Brain microvascular endothelial cell (primary cell): ENCODE measurements around the gene HIVEP3.

Experiments used
- DNase-seq: peaks from one replicate; pipeline ENCODE4 v3.0.0-alpha.2; 2020
- H3K27ac ChIP-seq: fragments of 250-450 bp; sonication (Bioruptor Pico); 2 replicates; pipeline ENCODE4 v1.5.1; 2020; ENCODE audit warnings: mild to moderate bottlenecking, moderate library complexity
- H3K27me3 ChIP-seq: fragments of 250-450 bp; sonication (Bioruptor Pico); replicated peaks from 2 replicates; pipeline ENCODE4 v1.5.1; 2020; ENCODE audit warnings: mild to moderate bottlenecking
- H3K36me3 ChIP-seq: fragments of 250-450 bp; sonication (Bioruptor Pico); replicated peaks from 2 replicates; pipeline ENCODE4 v1.5.1; 2020; ENCODE audit warnings: mild to moderate bottlenecking
- H3K4me3 ChIP-seq: 2 replicates; pipeline ENCODE4 v1.5.1; 2011; ENCODE audit warnings: low read depth, mild to moderate bottlenecking, control low read depth, low read length, moderate library complexity
- in situ Hi-C: cut with HindIII; loops from 2 replicates; pipeline ENCODE4 v1.10.0; 2017; ENCODE audit warnings: low sequenced_read_pairs, low pct_ligation_motif_present
- TF ChIP-seq, protein P1 (sequence below): IDR thresholded peaks from 2 replicates; pipeline ENCODE4 v1.5.1; 2011; ENCODE audit warnings: low read depth, mild to moderate bottlenecking, moderate library complexity, low read length, control low read depth, inconsistent platforms; ENCODE audit errors: missing control alignments

Gene HIVEP3

GRCh38 chr1:41844781-41845272 lies 73.9 kb downstream of the HIVEP3 start:
- no peak overlapping the region for H3K27ac ChIP-seq
- no peaks in the 10 kb centered on the region for H3K36me3 ChIP-seq
- no peaks in the 10 kb centered on the region for H3K27me3 ChIP-seq
- no peak overlapping the region for H3K4me3 ChIP-seq
- TF ChIP-seq, protein P1, sequence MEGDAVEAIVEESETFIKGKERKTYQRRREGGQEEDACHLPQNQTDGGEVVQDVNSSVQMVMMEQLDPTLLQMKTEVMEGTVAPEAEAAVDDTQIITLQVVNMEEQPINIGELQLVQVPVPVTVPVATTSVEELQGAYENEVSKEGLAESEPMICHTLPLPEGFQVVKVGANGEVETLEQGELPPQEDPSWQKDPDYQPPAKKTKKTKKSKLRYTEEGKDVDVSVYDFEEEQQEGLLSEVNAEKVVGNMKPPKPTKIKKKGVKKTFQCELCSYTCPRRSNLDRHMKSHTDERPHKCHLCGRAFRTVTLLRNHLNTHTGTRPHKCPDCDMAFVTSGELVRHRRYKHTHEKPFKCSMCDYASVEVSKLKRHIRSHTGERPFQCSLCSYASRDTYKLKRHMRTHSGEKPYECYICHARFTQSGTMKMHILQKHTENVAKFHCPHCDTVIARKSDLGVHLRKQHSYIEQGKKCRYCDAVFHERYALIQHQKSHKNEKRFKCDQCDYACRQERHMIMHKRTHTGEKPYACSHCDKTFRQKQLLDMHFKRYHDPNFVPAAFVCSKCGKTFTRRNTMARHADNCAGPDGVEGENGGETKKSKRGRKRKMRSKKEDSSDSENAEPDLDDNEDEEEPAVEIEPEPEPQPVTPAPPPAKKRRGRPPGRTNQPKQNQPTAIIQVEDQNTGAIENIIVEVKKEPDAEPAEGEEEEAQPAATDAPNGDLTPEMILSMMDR = no peak
- in situ Hi-C loops = no loop called here
- no peak for DNase-seq

- Histone ChIP-seq H3K36me3 (no peaks in the 10 kb centered on the region), H3K4me3 (no peak overlapping the region), H3K27me3 (no peaks in the 10 kb centered on the region), H3K27ac (no peak overlapping the region)
- TF ChIP-seq, protein P1 = peak; percentile 4
- in situ Hi-C loops = no loop called here
- DNase-seq = no peak
Measured at GRCh38 chr1:41844255-41844654, 74.5 kb downstream of the HIVEP3 start.

DNA sequence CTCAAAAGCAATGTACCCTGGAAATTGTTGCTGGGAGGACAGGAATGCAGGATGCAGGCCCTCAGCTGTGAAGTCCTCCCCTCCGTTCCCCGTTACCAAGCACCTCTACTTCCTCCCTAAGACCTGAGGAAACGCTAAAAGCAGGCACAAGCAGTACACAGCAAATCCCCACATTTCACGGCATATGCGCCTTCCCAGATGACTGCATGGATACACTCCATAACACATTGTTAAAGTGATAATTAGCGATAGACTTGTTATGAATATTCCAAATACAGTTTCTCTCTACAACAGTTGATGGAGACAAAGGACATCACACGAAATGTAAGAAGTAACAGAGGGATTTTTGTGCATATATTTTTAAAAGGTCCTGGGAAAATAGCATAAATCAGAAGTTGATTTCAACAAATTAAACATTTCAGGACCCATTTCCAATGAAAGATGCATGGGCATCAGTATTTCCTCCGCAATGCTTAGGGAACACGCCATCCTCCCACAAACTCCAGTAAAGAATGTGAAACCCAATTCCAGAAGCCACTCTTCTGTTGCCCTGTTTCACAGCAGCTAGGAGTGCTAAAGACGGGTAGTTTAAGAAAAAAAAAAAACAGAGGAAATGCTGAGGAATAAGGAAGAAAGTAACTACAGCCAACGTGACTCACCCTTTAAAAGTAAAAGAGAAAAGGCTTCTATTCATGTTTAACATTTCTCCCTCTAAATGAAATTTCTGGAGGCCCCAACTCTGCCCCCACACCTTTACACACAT lies 75.5 kb downstream of the HIVEP3 start:
- peak; percentile 51 for DNase-seq

DNA sequence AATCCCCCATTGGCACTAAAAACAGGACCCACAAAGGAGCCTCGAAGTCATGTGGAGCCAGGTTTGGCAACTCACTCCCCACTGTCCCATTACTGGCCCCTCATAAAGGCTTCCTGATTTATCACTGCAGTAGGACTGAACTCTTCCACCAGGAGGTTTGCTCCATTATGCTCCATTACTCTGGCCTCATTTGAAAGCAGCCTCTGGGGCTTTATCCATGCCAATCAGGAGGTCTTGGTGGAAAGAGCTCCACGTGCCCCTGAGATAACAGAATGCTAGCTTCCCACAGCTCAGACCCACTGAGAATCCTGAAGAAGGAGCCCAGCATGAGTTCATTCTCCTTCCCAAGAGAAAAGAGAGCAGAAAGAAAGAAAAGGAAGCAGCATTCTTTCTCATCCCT lies 76.4 kb downstream of the HIVEP3 start:
- Histone ChIP-seq H3K27me3 (no peaks in the 10 kb centered on the region), H3K4me3 (no peak overlapping the region), H3K36me3 (no peaks in the 10 kb centered on the region), H3K27ac (no peak overlapping the region)
- DNase-seq = no peak
- TF ChIP-seq, protein P1 = peak; percentile 11
- in situ Hi-C loops = no loop called here

More for the DNA sequence above, 75.5 kb downstream of the HIVEP3 start:
- TF ChIP-seq, protein P1 = no peak
- H3K27ac ChIP-seq = peak overlapping the region; percentile 25
- in situ Hi-C loops = no loop called here
- H3K36me3 ChIP-seq = no peaks in the 10 kb centered on the region
- no peaks in the 10 kb centered on the region for H3K27me3 ChIP-seq
- H3K4me3 ChIP-seq = no peak overlapping the region

DNA sequence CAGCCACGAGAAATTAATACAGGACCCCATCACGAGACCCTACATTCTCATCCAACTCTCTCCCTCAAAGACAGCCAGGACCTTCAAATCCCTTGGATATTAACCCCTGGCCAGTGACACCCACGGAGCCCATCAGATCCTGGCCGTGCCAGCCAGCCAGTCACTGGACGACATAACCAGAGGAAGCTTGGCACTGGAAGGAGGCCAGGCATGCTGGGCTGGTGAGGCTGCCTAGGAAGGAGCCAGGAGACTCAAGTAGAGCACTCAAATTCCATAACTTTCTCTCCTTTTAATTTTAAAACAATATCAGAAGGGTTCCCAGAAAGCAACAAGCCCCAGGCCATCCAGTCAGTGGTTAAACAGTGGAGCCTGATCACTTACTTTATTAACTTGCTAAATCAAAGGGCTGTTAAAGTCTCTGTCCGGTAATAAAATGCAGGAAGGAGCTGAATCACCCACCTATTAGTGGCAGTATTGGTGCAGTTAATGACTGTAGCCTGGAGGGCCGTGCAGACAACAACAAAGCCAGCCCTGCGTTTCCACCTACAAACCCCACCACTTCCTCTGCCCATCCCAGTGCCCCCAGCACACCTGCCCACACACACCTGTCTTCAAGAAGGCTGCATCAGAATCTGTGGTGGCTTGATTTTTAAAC lies 78.0 kb downstream of the HIVEP3 start:
- no peak for DNase-seq

More for the DNA sequence above, 78.0 kb downstream of the HIVEP3 start:
- TF ChIP-seq, protein P1 = no peak
- in situ Hi-C loops = no loop called here
- Histone ChIP-seq H3K36me3 (no peaks in the 10 kb centered on the region), H3K27ac (no peak overlapping the region), H3K27me3 (no peaks in the 10 kb centered on the region), H3K4me3 (no peak overlapping the region)
